Activated T-helper 17 cell treated with anti-CD3 and anti-CD28 coated beads, Interleukin-2, amount 50 U/mL, for 72 hours (primary cell): ENCODE results near the gene DNM1. TPM values are rescaled to one million over a fixed set of nuclear protein-coding genes. Genes with fewer than 3 reads are reported as not detected.
A peak's percentile ranks its signal among the peaks of the same experiment; 100 is the strongest.

ENCODE experiments used
- ATAC-seq: fragments of 150-1000 bp; cut with Tn5 transposase; replicated peaks from 2 replicates; pipeline ENCODE4 v1.10.0; 2021; ENCODE audit warnings: mild to moderate bottlenecking, moderate library complexity
- H3K27ac Mint-ChIP-seq: one replicate; pipeline ENCODE4 v1.8.0; 2022; ENCODE audit warnings: mixed read lengths
- H3K27me3 Mint-ChIP-seq: one replicate; pipeline ENCODE4 v1.8.0; 2022; ENCODE audit warnings: mixed read lengths
- H3K36me3 Mint-ChIP-seq: one replicate; pipeline ENCODE4 v1.8.0; 2022; ENCODE audit warnings: low read depth, mild to moderate bottlenecking, mixed read lengths
- H3K4me1 Mint-ChIP-seq: one replicate; pipeline ENCODE4 v1.8.0; 2022; ENCODE audit warnings: mixed read lengths
- H3K4me3 Mint-ChIP-seq: one replicate; pipeline ENCODE4 v1.8.0; 2022; ENCODE audit warnings: mild to moderate bottlenecking, mixed read lengths
- H3K9me3 Mint-ChIP-seq: one replicate; pipeline ENCODE4 v1.8.0; 2022; ENCODE audit warnings: mixed read lengths
- total RNA-seq, 2 donors: library from RNA; stranded (reverse); gene quantifications; one replicate each; pipeline ENCODE4 v1.2.3, GENCODE V29; 2022

Gene DNM1
- total RNA-seq, 2 donors from 2014 or later = 0.84 to 9.2 TPM

GRCh38 chr9:128244091-128244836, 41.1 kb downstream of the DNM1 start:
- H3K27me3 Mint-ChIP-seq = peaks cover 16% of the 10 kb centered on the region

GRCh38 chr9:128244837-128245231, 41.7 kb downstream of the DNM1 start:
- no peak for ATAC-seq
- H3K9me3 Mint-ChIP-seq = no peaks in the 10 kb centered on the region
- no peaks in the 10 kb centered on the region for H3K4me1 Mint-ChIP-seq
- no peak overlapping the region for H3K4me3 Mint-ChIP-seq
- H3K27ac Mint-ChIP-seq = no peak overlapping the region
- no peaks in the 10 kb centered on the region for H3K36me3 Mint-ChIP-seq
- peaks cover 16% of the 10 kb centered on the region for H3K27me3 Mint-ChIP-seq

More at GRCh38 chr9:128244091-128244836, 41.1 kb downstream of the DNM1 start:
- no peak for ATAC-seq
- no peak overlapping the region for H3K4me3 Mint-ChIP-seq
- no peaks in the 10 kb centered on the region for H3K4me1 Mint-ChIP-seq
- H3K27ac Mint-ChIP-seq = no peak overlapping the region
- no peaks in the 10 kb centered on the region for H3K9me3 Mint-ChIP-seq
- no peaks in the 10 kb centered on the region for H3K36me3 Mint-ChIP-seq

- H3K4me1 Mint-ChIP-seq = no peaks in the 10 kb centered on the region
- ATAC-seq = no peak
- H3K4me3 Mint-ChIP-seq = no peak overlapping the region
- no peak overlapping the region for H3K27ac Mint-ChIP-seq
- no peaks in the 10 kb centered on the region for H3K36me3 Mint-ChIP-seq
- peaks cover 16% of the 10 kb centered on the region for H3K27me3 Mint-ChIP-seq
- no peaks in the 10 kb centered on the region for H3K9me3 Mint-ChIP-seq
Observed at GRCh38 chr9:128245421-128246151, 42.4 kb downstream of the DNM1 start.

- no peak for ATAC-seq
- Mint-ChIP-seq H3K27me3 (peaks cover 16% of the 10 kb centered on the region), H3K4me1 (peaks cover 5% of the 10 kb centered on the region), H3K9me3 (no peaks in the 10 kb centered on the region), H3K4me3 (no peak overlapping the region), H3K36me3 (no peaks in the 10 kb centered on the region), H3K27ac (no peak overlapping the region)
Observed at GRCh38 chr9:128246471-128246870, 43.3 kb downstream of the DNM1 start.

GRCh38 chr9:128247226-128247803, 44.1 kb downstream of the DNM1 start:
- Mint-ChIP-seq H3K4me1 (peaks cover 5% of the 10 kb centered on the region), H3K27ac (no peak overlapping the region), H3K36me3 (no peaks in the 10 kb centered on the region), H3K4me3 (no peak overlapping the region), H3K9me3 (no peaks in the 10 kb centered on the region), H3K27me3 (peaks cover 16% of the 10 kb centered on the region)
- ATAC-seq = no peak

- H3K27ac Mint-ChIP-seq = no peak overlapping the region
- peaks cover 5% of the 10 kb centered on the region for H3K4me1 Mint-ChIP-seq
- peak overlapping the region; percentile 77 for H3K4me3 Mint-ChIP-seq
- H3K27me3 Mint-ChIP-seq = peaks cover 6% of the 10 kb centered on the region
- no peak for ATAC-seq
- H3K36me3 Mint-ChIP-seq = no peaks in the 10 kb centered on the region
- H3K9me3 Mint-ChIP-seq = no peaks in the 10 kb centered on the region
Observed at GRCh38 chr9:128249558-128249907, 46.4 kb downstream of the DNM1 start.

- H3K4me3 Mint-ChIP-seq = peak overlapping the region; percentile 77
- peaks cover 6% of the 10 kb centered on the region for H3K27me3 Mint-ChIP-seq
- no peak overlapping the region for H3K27ac Mint-ChIP-seq
- H3K9me3 Mint-ChIP-seq = no peaks in the 10 kb centered on the region
- no peaks in the 10 kb centered on the region for H3K36me3 Mint-ChIP-seq
- peak; percentile 95 for ATAC-seq
- H3K4me1 Mint-ChIP-seq = peaks cover 5% of the 10 kb centered on the region
Observed at GRCh38 chr9:128249908-128250838, 47.0 kb downstream of the DNM1 start.

GRCh38 chr9:128250839-128251731, 47.9 kb downstream of the DNM1 start:
- H3K27ac Mint-ChIP-seq = no peak overlapping the region
- peaks cover 5% of the 10 kb centered on the region for H3K4me1 Mint-ChIP-seq
- H3K9me3 Mint-ChIP-seq = no peaks in the 10 kb centered on the region
- peak overlapping the region; percentile 78 for H3K4me3 Mint-ChIP-seq
- no peaks in the 10 kb centered on the region for H3K27me3 Mint-ChIP-seq
- peak; percentile 12 for ATAC-seq
- peaks cover 4% of the 10 kb centered on the region for H3K36me3 Mint-ChIP-seq

- no peaks in the 10 kb centered on the region for H3K27me3 Mint-ChIP-seq
- peak overlapping the region; percentile 78 for H3K4me3 Mint-ChIP-seq
- ATAC-seq = no peak
- H3K9me3 Mint-ChIP-seq = no peaks in the 10 kb centered on the region
- H3K4me1 Mint-ChIP-seq = peaks cover 5% of the 10 kb centered on the region
- H3K27ac Mint-ChIP-seq = no peak overlapping the region
- peaks cover 10% of the 10 kb centered on the region for H3K36me3 Mint-ChIP-seq
Observed at GRCh38 chr9:128251732-128252100, 48.5 kb downstream of the DNM1 start.

GRCh38 chr9:128252317-128253139, 49.3 kb downstream of the DNM1 start:
- Mint-ChIP-seq H3K36me3 (peaks cover 18% of the 10 kb centered on the region), H3K4me3 (no peak overlapping the region), H3K27me3 (no peaks in the 10 kb centered on the region), H3K9me3 (no peaks in the 10 kb centered on the region), H3K27ac (no peak overlapping the region), H3K4me1 (peaks cover 5% of the 10 kb centered on the region)
- no peak for ATAC-seq

- Mint-ChIP-seq H3K36me3 (peaks cover 26% of the 10 kb centered on the region), H3K9me3 (no peaks in the 10 kb centered on the region), H3K27ac (no peak overlapping the region), H3K4me3 (no peak overlapping the region), H3K27me3 (no peaks in the 10 kb centered on the region), H3K4me1 (peaks cover 5% of the 10 kb centered on the region)
- ATAC-seq = no peak
Observed at GRCh38 chr9:128253140-128253990, 50.2 kb downstream of the DNM1 start.

GRCh38 chr9:128253991-128254346, 50.8 kb downstream of the DNM1 start:
- ATAC-seq = no peak
- no peak overlapping the region for H3K4me3 Mint-ChIP-seq

More at GRCh38 chr9:128253991-128254346, 50.8 kb downstream of the DNM1 start:
- Mint-ChIP-seq H3K4me1 (peaks cover 5% of the 10 kb centered on the region), H3K27me3 (no peaks in the 10 kb centered on the region), H3K9me3 (no peaks in the 10 kb centered on the region), H3K27ac (no peak overlapping the region), H3K36me3 (peaks cover 32% of the 10 kb centered on the region)
